ENCODE measurements around the gene OLA1. TPM values are rescaled to one million over a fixed set of nuclear protein-coding genes. Genes with fewer than 3 reads are reported as not detected.
A peak's percentile ranks its signal among the peaks of the same experiment; 100 is the strongest.

The OLA1 gene
- total RNA-seq, 5 donors from 2014 or later (not counting 1 experiment from before 2014, with no cell fraction given): 32.1 to 46.1 (median 38.1) TPM

GRCh38 chr2:174236429-174236828 is 11.9 kb downstream of the OLA1 start:
- Histone ChIP-seq H3K4me1 (ENCODE audit: control insufficient read depth in 1 of 2, extremely low read depth in 1 of 2, insufficient read depth in 2 of 2, low read length in 2 of 2) (peaks cover 0 to 4% of the 10 kb centered on the region in 2 experiments), H3K4me3 (ENCODE audit: control insufficient read depth in 1 of 2, extremely low read depth in 1 of 2, low read length in 1 of 2) (no peak overlapping the region), H3K27me3 (replicated peaks in 1 of 2; ENCODE audit: control insufficient read depth in 2 of 2, extremely low read depth in 1 of 2, insufficient read depth in 2 of 2, low read length in 1 of 2) (no peaks in the 10 kb centered on the region), H3K27ac (ENCODE audit: low read length) (no peak overlapping the region), H3K9me3 (no peaks in the 10 kb centered on the region), H3K36me3 (ENCODE audit: control insufficient read depth in 2 of 2, extremely low read depth in 1 of 2, insufficient read depth in 1 of 2, low read length in 1 of 2) (no peaks in the 10 kb centered on the region)
- Mint-ChIP-seq H3K27me3 (no peaks in the 10 kb centered on the region), H3K27ac (no peak overlapping the region), H3K36me3 (peaks cover 10% of the 10 kb centered on the region), H3K9me3 (no peaks in the 10 kb centered on the region), H3K4me3 (no peak overlapping the region), H3K4me1 (peaks cover 54 to 63% (median 60%) of the 10 kb centered on the region in 3 donors)
- ChIA-PET POLR2A (interaction anchor here in 1 of 2 donors (0.7 kb wide), 1 partner anchor 26 kb away, joined by 5 read pairs; no protein-coding TSS in a partner anchor), CTCF (interaction anchor here in 1 of 2 donors (0.6 kb wide), 1 partner anchor 105 kb away, joined by 4 read pairs; no protein-coding TSS in a partner anchor)
- WGBS (ENCODE audit: insufficient coverage): no CpG with 5 or more reads among the region's 3 CpGs
- no peak for DNase-seq
- no peak for ATAC-seq (replicated peaks in 1 of 4)

GRCh38 chr2:174235680-174236079 is 12.7 kb downstream of the OLA1 start:
- H3K4me1 Mint-ChIP-seq: peaks cover 49 to 63% (median 54%) of the 10 kb centered on the region in 3 donors
- H3K4me3 Mint-ChIP-seq: no peak overlapping the region
- Histone ChIP-seq H3K36me3 (ENCODE audit: control insufficient read depth in 2 of 2, extremely low read depth in 1 of 2, insufficient read depth in 1 of 2, low read length in 1 of 2) (no peaks in the 10 kb centered on the region), H3K27ac (ENCODE audit: low read length) (no peak overlapping the region), H3K27me3 (replicated peaks in 1 of 2; ENCODE audit: control insufficient read depth in 2 of 2, extremely low read depth in 1 of 2, insufficient read depth in 2 of 2, low read length in 1 of 2) (no peaks in the 10 kb centered on the region), H3K4me1 (ENCODE audit: control insufficient read depth in 1 of 2, extremely low read depth in 1 of 2, insufficient read depth in 2 of 2, low read length in 2 of 2) (peaks cover 0 to 4% of the 10 kb centered on the region in 2 experiments), H3K4me3 (ENCODE audit: control insufficient read depth in 1 of 2, extremely low read depth in 1 of 2, low read length in 1 of 2) (no peak overlapping the region), H3K9me3 (no peaks in the 10 kb centered on the region)
- H3K27ac Mint-ChIP-seq: no peak overlapping the region
- peaks cover 3% of the 10 kb centered on the region for H3K36me3 Mint-ChIP-seq
- ChIA-PET POLR2A (no interaction called here), CTCF (interaction anchor here in 1 of 2 donors (0.6 kb wide), 1 partner anchor 18 kb away, joined by 3 read pairs; no protein-coding TSS in a partner anchor)
- DNase-seq: no peak
- H3K9me3 Mint-ChIP-seq: no peaks in the 10 kb centered on the region
- 90% methylated on average over 2 of the region's 4 CpGs for WGBS (ENCODE audit: insufficient coverage)
- no peak for ATAC-seq (replicated peaks in 1 of 4)
- H3K27me3 Mint-ChIP-seq: no peaks in the 10 kb centered on the region

GRCh38 chr2:174233771-174234275 is 14.5 kb downstream of the OLA1 start:
- Histone ChIP-seq H3K27me3 (replicated peaks in 1 of 2; ENCODE audit: control insufficient read depth in 2 of 2, extremely low read depth in 1 of 2, insufficient read depth in 2 of 2, low read length in 1 of 2) (no peaks in the 10 kb centered on the region), H3K36me3 (ENCODE audit: control insufficient read depth in 2 of 2, extremely low read depth in 1 of 2, insufficient read depth in 1 of 2, low read length in 1 of 2) (no peaks in the 10 kb centered on the region), H3K27ac (ENCODE audit: low read length) (no peak overlapping the region), H3K4me3 (ENCODE audit: control insufficient read depth in 1 of 2, extremely low read depth in 1 of 2, low read length in 1 of 2) (no peak overlapping the region), H3K9me3 (no peaks in the 10 kb centered on the region), H3K4me1 (ENCODE audit: control insufficient read depth in 1 of 2, extremely low read depth in 1 of 2, insufficient read depth in 2 of 2, low read length in 2 of 2) (peaks cover 2 to 4% of the 10 kb centered on the region in 2 experiments)
- H3K9me3 Mint-ChIP-seq: no peaks in the 10 kb centered on the region
- H3K27ac Mint-ChIP-seq: no peak overlapping the region
- DNase-seq (no peak), ATAC-seq (replicated peaks in 1 of 4) (peak in 1 of 4 experiments; percentile 50)
- POLR2A ChIA-PET: no interaction called here
- no CpG with 5 or more reads among the region's 1 CpG for WGBS (ENCODE audit: insufficient coverage)
- no peaks in the 10 kb centered on the region for H3K27me3 Mint-ChIP-seq
- H3K4me3 Mint-ChIP-seq: no peak overlapping the region
- peaks cover 11% of the 10 kb centered on the region for H3K36me3 Mint-ChIP-seq
- peaks cover 40 to 61% (median 47%) of the 10 kb centered on the region in 3 donors for H3K4me1 Mint-ChIP-seq
- CTCF ChIA-PET: no interaction called here

GRCh38 chr2:174227748-174228147 is 20.6 kb downstream of the OLA1 start:
- Histone ChIP-seq H3K36me3 (ENCODE audit: control insufficient read depth in 2 of 2, extremely low read depth in 1 of 2, insufficient read depth in 1 of 2, low read length in 1 of 2) (peaks cover 5 to 10% of the 10 kb centered on the region in 2 donors), H3K4me1 (ENCODE audit: control insufficient read depth in 1 of 2, extremely low read depth in 1 of 2, insufficient read depth in 2 of 2, low read length in 2 of 2) (peaks cover 0 to 2% of the 10 kb centered on the region in 2 experiments), H3K27me3 (replicated peaks in 1 of 2; ENCODE audit: control insufficient read depth in 2 of 2, extremely low read depth in 1 of 2, insufficient read depth in 2 of 2, low read length in 1 of 2) (no peaks in the 10 kb centered on the region), H3K4me3 (ENCODE audit: control insufficient read depth in 1 of 2, extremely low read depth in 1 of 2, low read length in 1 of 2) (no peak overlapping the region), H3K27ac (ENCODE audit: low read length) (no peak overlapping the region), H3K9me3 (no peaks in the 10 kb centered on the region)
- H3K4me1 Mint-ChIP-seq: peaks cover 12 to 23% (median 18%) of the 10 kb centered on the region in 3 donors
- H3K9me3 Mint-ChIP-seq: no peaks in the 10 kb centered on the region
- ChIA-PET CTCF (no interaction called here), POLR2A (no interaction called here)
- 100% methylated on average over 1 of the region's 1 CpG for WGBS (ENCODE audit: insufficient coverage)
- no peak overlapping the region for H3K27ac Mint-ChIP-seq
- ATAC-seq (replicated peaks in 1 of 4) (no peak), DNase-seq (no peak)
- H3K36me3 Mint-ChIP-seq: peaks cover 42% of the 10 kb centered on the region
- H3K27me3 Mint-ChIP-seq: no peaks in the 10 kb centered on the region
- no peak overlapping the region for H3K4me3 Mint-ChIP-seq

- H3K36me3 ChIP-seq (ENCODE audit: control insufficient read depth in 2 of 2, extremely low read depth in 1 of 2, insufficient read depth in 1 of 2, low read length in 1 of 2): peaks cover 5 to 14% of the 10 kb centered on the region in 2 donors
- no peaks in the 10 kb centered on the region for H3K9me3 Mint-ChIP-seq
- H3K4me1 Mint-ChIP-seq: peaks cover 3 to 16% (median 9%) of the 10 kb centered on the region in 3 donors
- no peak overlapping the region for H3K4me3 ChIP-seq (ENCODE audit: control insufficient read depth in 1 of 2, extremely low read depth in 1 of 2, low read length in 1 of 2)
- ChIA-PET CTCF (no interaction called here), POLR2A (no interaction called here)
- H3K27ac Mint-ChIP-seq: no peak overlapping the region
- no peak overlapping the region for H3K4me3 Mint-ChIP-seq
- H3K27me3 ChIP-seq (replicated peaks in 1 of 2; ENCODE audit: control insufficient read depth in 2 of 2, extremely low read depth in 1 of 2, insufficient read depth in 2 of 2, low read length in 1 of 2): no peaks in the 10 kb centered on the region
- no peaks in the 10 kb centered on the region for H3K27me3 Mint-ChIP-seq
- ATAC-seq (replicated peaks in 1 of 4) (no peak), DNase-seq (no peak)
- H3K4me1 ChIP-seq (ENCODE audit: control insufficient read depth in 1 of 2, extremely low read depth in 1 of 2, insufficient read depth in 2 of 2, low read length in 2 of 2): peaks cover 0 to 2% of the 10 kb centered on the region in 2 experiments
- WGBS (ENCODE audit: insufficient coverage): no CpG with 5 or more reads among the region's 7 CpGs
- H3K27ac ChIP-seq (ENCODE audit: low read length): no peak overlapping the region
- peaks cover 48% of the 10 kb centered on the region for H3K36me3 Mint-ChIP-seq
- no peaks in the 10 kb centered on the region for H3K9me3 ChIP-seq
Observed at GRCh38 chr2:174224665-174225288, 23.6 kb downstream of the OLA1 start.

- Mint-ChIP-seq H3K4me1 (peaks cover 3 to 13% (median 6%) of the 10 kb centered on the region in 3 donors), H3K36me3 (peaks cover 42% of the 10 kb centered on the region), H3K9me3 (no peaks in the 10 kb centered on the region), H3K27me3 (no peaks in the 10 kb centered on the region), H3K4me3 (no peak overlapping the region), H3K27ac (no peak overlapping the region)
- DNase-seq: no peak
- H3K4me3 ChIP-seq (ENCODE audit: control insufficient read depth in 1 of 2, extremely low read depth in 1 of 2, low read length in 1 of 2): no peak overlapping the region
- H3K4me1 ChIP-seq (ENCODE audit: control insufficient read depth in 1 of 2, extremely low read depth in 1 of 2, insufficient read depth in 2 of 2, low read length in 2 of 2): no peaks in the 10 kb centered on the region
- ATAC-seq (replicated peaks in 1 of 4): no peak
- no peaks in the 10 kb centered on the region for H3K9me3 ChIP-seq
- CTCF ChIA-PET: interaction anchor here in 1 of 2 donors (0.6 kb wide), 1 partner anchor 1152 kb away, joined by 11 read pairs; no protein-coding TSS in a partner anchor
- H3K27me3 ChIP-seq (replicated peaks in 1 of 2; ENCODE audit: control insufficient read depth in 2 of 2, extremely low read depth in 1 of 2, insufficient read depth in 2 of 2, low read length in 1 of 2): no peaks in the 10 kb centered on the region
- no peak overlapping the region for H3K27ac ChIP-seq (ENCODE audit: low read length)
- H3K36me3 ChIP-seq (ENCODE audit: control insufficient read depth in 2 of 2, extremely low read depth in 1 of 2, insufficient read depth in 1 of 2, low read length in 1 of 2): peaks cover 5 to 14% of the 10 kb centered on the region in 2 donors
- POLR2A ChIA-PET: no interaction called here
- 100% methylated on average over 1 of the region's 5 CpGs for WGBS (ENCODE audit: insufficient coverage)
Observed at GRCh38 chr2:174224125-174224524, 24.2 kb downstream of the OLA1 start.
